ENCODE measurements around the gene NDUFS4.
"Not testable (repeated sequence)": the region's sequence is repeated elsewhere in the genome, so short reads cannot be mapped to it uniquely, and the experiment has no call there.

NDUFS4 gene

GRCh38 chr5:53575831-53576230 lies 15.4 kb downstream of the NDUFS4 start:
- no peak for DNase-seq (ENCODE audit: low read depth)

GRCh38 chr5:53576674-53577073 lies 16.2 kb downstream of the NDUFS4 start:
- no peak for DNase-seq (ENCODE audit: low read depth)

GRCh38 chr5:53578854-53579253 lies 18.4 kb downstream of the NDUFS4 start:
- no peak for DNase-seq (ENCODE audit: low read depth)

- DNase-seq (ENCODE audit: low read depth), result no peak
Measured at GRCh38 chr5:53580547-53580946, 20.1 kb downstream of the NDUFS4 start.

GRCh38 chr5:53582225-53582624 lies 21.8 kb downstream of the NDUFS4 start:
- no peak for DNase-seq (ENCODE audit: low read depth)

- no peak for DNase-seq (ENCODE audit: low read depth)
Measured at GRCh38 chr5:53590759-53591158, 30.3 kb downstream of the NDUFS4 start.

- DNase-seq (ENCODE audit: low read depth), result no peak
Measured at GRCh38 chr5:53594419-53594818, 34.0 kb downstream of the NDUFS4 start.

- no peak for DNase-seq (ENCODE audit: low read depth)
Measured at GRCh38 chr5:53597894-53598293, 37.5 kb downstream of the NDUFS4 start.

- peak; percentile 84 for DNase-seq (ENCODE audit: low read depth)
Measured at GRCh38 chr5:53601570-53601969, 41.1 kb downstream of the NDUFS4 start.

- no peak for DNase-seq (ENCODE audit: low read depth)
Measured at GRCh38 chr5:53603009-53603687, 42.7 kb downstream of the NDUFS4 start.

- no peak for DNase-seq (ENCODE audit: low read depth)
Measured at GRCh38 chr5:53604309-53604708, 43.9 kb downstream of the NDUFS4 start.

GRCh38 chr5:53607886-53608285 lies 47.4 kb downstream of the NDUFS4 start:
- DNase-seq (ENCODE audit: low read depth), result peak; percentile 11

- DNase-seq (ENCODE audit: low read depth), result not testable (repeated sequence)
Measured at GRCh38 chr5:53608897-53609296, 48.5 kb downstream of the NDUFS4 start.

- no peak for DNase-seq (ENCODE audit: low read depth)
Measured at GRCh38 chr5:53613061-53613460, 52.6 kb downstream of the NDUFS4 start.

- DNase-seq (ENCODE audit: low read depth), result no peak
Measured at GRCh38 chr5:53613536-53613935, 53.1 kb downstream of the NDUFS4 start.

- no peak for DNase-seq (ENCODE audit: low read depth)
Measured at GRCh38 chr5:53614376-53614885, 54.0 kb downstream of the NDUFS4 start.

- peak; percentile 12 for DNase-seq (ENCODE audit: low read depth)
Measured at GRCh38 chr5:53616939-53617549, 56.6 kb downstream of the NDUFS4 start.

GRCh38 chr5:53631251-53631650 lies 70.8 kb downstream of the NDUFS4 start:
- DNase-seq (ENCODE audit: low read depth), result no peak

GRCh38 chr5:53642061-53642460 lies 81.6 kb downstream of the NDUFS4 start:
- DNase-seq (ENCODE audit: low read depth), result peak; percentile 58

GRCh38 chr5:53643445-53643844 lies 83.0 kb downstream of the NDUFS4 start:
- no peak for DNase-seq (ENCODE audit: low read depth)

- DNase-seq (ENCODE audit: low read depth), result no peak
Measured at GRCh38 chr5:53645078-53645477, 84.6 kb downstream of the NDUFS4 start.

- DNase-seq (ENCODE audit: low read depth), result no peak
Measured at GRCh38 chr5:53649352-53649751, 88.9 kb downstream of the NDUFS4 start.

GRCh38 chr5:53660573-53660972 lies 100.1 kb downstream of the NDUFS4 start:
- not testable (repeated sequence) for DNase-seq (ENCODE audit: low read depth)

- not testable (repeated sequence) for DNase-seq (ENCODE audit: low read depth)
Measured at GRCh38 chr5:53665313-53665712, 104.9 kb downstream of the NDUFS4 start.

All from ELR (cell line).